K562 (cell line): ENCODE results near the gene ENG. TPM values are rescaled to one million over a fixed set of nuclear protein-coding genes. Genes with fewer than 3 reads are reported as not detected.
A peak's percentile ranks its signal among the peaks of the same experiment; 100 is the strongest.

Source experiments
- ATAC-seq: fragments of 200-7000 bp; cut with Tn5 transposase; 3 replicates; pipeline ENCODE4 v1.9.1; 2020; ENCODE audit warnings: moderate library complexity
- BruUV-seq: library from RNA; stranded (reverse); fragments of 400-500 nt; replicated peaks from 2 replicates; lab custom pipeline; 2021; lab: Mats Ljungman, UMichigan
- CTCF ChIA-PET: fragments of 300-600 bp; formaldehyde crosslinking; extraction: SDS; loops from one replicate; lab custom pipeline; 2021; ENCODE audit warnings: low intra/inter-chr PET ratio; lab: Yijun Ruan, JAX
- POLR2A ChIA-PET: fragments of 300-600, 350-650 bp; sonication (Branson Sonifier 250); formaldehyde crosslinking; extraction: SDS; loops from one replicate; lab custom pipeline; 2021; ENCODE audit warnings: antibody characterized with exemption, inconsistent platforms; lab: Yijun Ruan, JAX
- DNase-seq, 4 experiments: peaks; one replicate each; pipeline versions ENCODE4 v3.0.0 to v3.0.0-alpha.2; 2011 to 2018; ENCODE audit warnings: low spot score in 3 of 4, mixed read lengths in 3 of 4; ENCODE audit errors: extremely low read depth in 1 of 4
- FAIRE-seq: peaks from 2 replicates; lab custom pipeline; 2011; peaks lifted over from hg19 to GRCh38; lab: Jason Lieb, UNC
- H2AFZ ChIP-seq: 2 replicates; pipeline ENCODE4 v1.6.0; 2011; ENCODE audit warnings: low read depth, low read length, control low read depth, inconsistent platforms
- H3K27ac ChIP-seq: fragments of 200-600 bp; 3 replicates; pipeline ENCODE4 v1.8.0; 2011; ENCODE audit warnings: low read depth, mild to moderate bottlenecking, control low read depth, inconsistent platforms, low read length, moderate library complexity, mixed read lengths; ENCODE audit errors: extremely low read depth
- H3K27me3 ChIP-seq, 2 experiments: fragments of 300-600 bp in 1 of 2; 2 replicates in 1 of 2; 3 replicates in 1 of 2; pipeline versions ENCODE4 v1.6.0 to v1.8.0; 2011; ENCODE audit warnings: inconsistent platforms in 2 of 2, low read length in 2 of 2, mild to moderate bottlenecking in 1 of 2, mixed read lengths in 1 of 2, moderate library complexity in 1 of 2; ENCODE audit not compliant: control insufficient read depth in 2 of 2, insufficient read depth in 2 of 2
- H3K36me3 ChIP-seq: fragments of 300-600 bp; 3 replicates; pipeline ENCODE4 v1.8.0; 2011; ENCODE audit warnings: mild to moderate bottlenecking, low read length, inconsistent platforms; ENCODE audit not compliant: control insufficient read depth, insufficient read depth
- H3K4me1 ChIP-seq, 2 experiments: fragments of 200-600 bp in 1 of 2; replicated peaks in 1 of 2; 2 replicates in 1 of 2; 3 replicates in 1 of 2; pipeline versions ENCODE4 v1.5.1 to v1.8.0; 2011; ENCODE audit warnings: inconsistent platforms in 2 of 2, low read length in 2 of 2, mild to moderate bottlenecking in 1 of 2, mixed read lengths in 1 of 2, moderate library complexity in 1 of 2; ENCODE audit not compliant: control insufficient read depth in 2 of 2, insufficient read depth in 2 of 2
- H3K4me2 ChIP-seq: 2 replicates; pipeline ENCODE4 v1.6.1; 2011; ENCODE audit warnings: low read length, control low read depth, inconsistent platforms, mixed read lengths; ENCODE audit not compliant: insufficient read depth
- H3K4me3 ChIP-seq: fragments of 200-600 bp; sonication (generic), shearing (Covaris generic); 2 replicates; pipeline ENCODE4 v1.5.1; 2016; ENCODE audit warnings: control low read depth, inconsistent platforms
- H3K79me2 ChIP-seq: fragments of 200-600 bp; 3 replicates; pipeline ENCODE4 v1.8.0; 2011; ENCODE audit warnings: low read length, inconsistent platforms; ENCODE audit not compliant: control insufficient read depth, insufficient read depth
- H3K9ac ChIP-seq, 2 experiments: 2 replicates each; pipeline versions ENCODE4 v1.6.0 to v1.6.1; 2011; ENCODE audit warnings: low read depth in 2 of 2, low read length in 2 of 2, control low read depth in 1 of 2, inconsistent platforms in 1 of 2, mild to moderate bottlenecking in 1 of 2, mixed read lengths in 1 of 2; ENCODE audit not compliant: insufficient read depth in 1 of 2
- H3K9me1 ChIP-seq: one replicate; pipeline ENCODE4 v1.6.0; 2011; ENCODE audit warnings: inconsistent platforms, mild to moderate bottlenecking, low read length, moderate library complexity; ENCODE audit not compliant: control insufficient read depth, insufficient read depth
- H3K9me3 ChIP-seq: replicated peaks from 2 replicates; pipeline ENCODE4 v1.5.1; 2011; ENCODE audit warnings: low read depth, low read length, inconsistent platforms; ENCODE audit not compliant: control insufficient read depth, insufficient read depth
- H4K20me1 ChIP-seq: replicated peaks from 2 replicates; pipeline ENCODE4 v1.6.1; 2011; ENCODE audit warnings: low read length, inconsistent platforms, mixed read lengths; ENCODE audit not compliant: control insufficient read depth, insufficient read depth
- BCOR ChIP-seq: fragments of 450-650 bp; IDR thresholded peaks from 2 replicates; pipeline ENCODE4 v1.6.1; 2016
- BRD9 ChIP-seq: fragments of 450-650 bp; IDR thresholded peaks from 2 replicates; pipeline ENCODE4 v1.6.1; 2018; ENCODE audit warnings: low read depth; ENCODE audit not compliant: partially characterized antibody
- CCAR2 ChIP-seq: fragments of 200-400 bp; formaldehyde crosslinking; IDR thresholded peaks from 2 replicates; pipeline ENCODE4 v1.6.1; 2017; ENCODE audit warnings: mild to moderate bottlenecking, low read depth, low read length
- CHCHD3 ChIP-seq: fragments of 250-450 bp; sonication (Bioruptor Pico); IDR thresholded peaks from 2 replicates; pipeline ENCODE4 v2.1.2; 2022; ENCODE audit warnings: mild to moderate bottlenecking
- IRF2 ChIP-seq: sonication (generic); formaldehyde crosslinking; IDR thresholded peaks from 2 replicates; pipeline ENCODE4 v1.8.1; 2022; ENCODE audit warnings: mild to moderate bottlenecking, missing genetic modification reagents
- JUN ChIP-seq, 2 experiments: sonication (generic) in 1 of 2; formaldehyde crosslinking in 1 of 2; IDR thresholded peaks; 2 replicates each; pipeline versions ENCODE4 v1.6.1 to v1.8.0; 2012 to 2022; ENCODE audit warnings: borderline replicate concordance in 2 of 2, mild to moderate bottlenecking in 2 of 2, improper control_type of control experiment in 1 of 2, low read depth in 1 of 2, low read length in 1 of 2, missing genetic modification reagents in 1 of 2
- MAZ ChIP-seq, 2 experiments: fragments of 450-650 bp in 1 of 2; sonication (generic) in 1 of 2; formaldehyde crosslinking; IDR thresholded peaks in 1 of 2; conservative IDR thresholded peaks in 1 of 2; 2 replicates each; pipeline versions ENCODE4 v1.4.0 to v1.5.0; 2020; ENCODE audit warnings: mild to moderate bottlenecking in 1 of 2, missing genetic modification reagents in 1 of 2
- NCOA1 ChIP-seq: fragments of 450-650 bp; IDR thresholded peaks from 2 replicates; pipeline ENCODE4 v1.6.1; 2016; ENCODE audit warnings: low read depth
- RBFOX2 ChIP-seq: fragments of 200-400 bp; formaldehyde crosslinking; IDR thresholded peaks from 2 replicates; pipeline ENCODE4 v1.6.1; 2017; ENCODE audit warnings: low read depth, mild to moderate bottlenecking, low read length, moderate library complexity
- SMAD3 ChIP-seq: fragments of 450-650 bp; formaldehyde crosslinking; conservative IDR thresholded peaks from 2 replicates; pipeline ENCODE4 v1.4.0; 2020; ENCODE audit warnings: mild to moderate bottlenecking
- SMARCA5 ChIP-seq: fragments of 450-650 bp; IDR thresholded peaks from 2 replicates; pipeline ENCODE4 v1.6.1; 2016
- TCF7 ChIP-seq: sonication (generic); IDR thresholded peaks from 2 replicates; pipeline ENCODE4 v1.6.1; 2016; ENCODE audit warnings: antibody characterized with exemption, borderline replicate concordance
- ZNF146 ChIP-seq: IDR thresholded peaks from one replicate; pipeline ENCODE4 v1.6.1; 2018; ENCODE audit warnings: missing compliant biosample characterization; ENCODE audit not compliant: unreplicated experiment
- WGBS: fragments of 100-300 bp; shearing (Covaris generic); methylation state at CpG from one replicate; pipeline ENCODE4 v1.1.6; 2016; ENCODE audit warnings: low coverage, mixed read lengths; ENCODE audit not compliant: insufficient coverage; ENCODE audit errors: missing lambda C conversion rate; 5-methylcytosine and 5-hydroxymethylcytosine counted together
- in situ Hi-C: fragments of 300-500 bp; cut with MboI; formaldehyde crosslinking; loops from 4 replicates; pipeline ENCODE4 v1.15.0; 2018; ENCODE audit warnings: inconsistent platforms, mixed read lengths
- intact Hi-C: fragments of 100-400 bp; cut with micrococcal nuclease; formaldehyde crosslinking; loops from 2 replicates; pipeline ENCODE4 v1.14.2; 2022
- polyA plus RNA-seq, 8 experiments: library from polyadenylated mRNA; depleted of rRNA in 4 of 8; stranded (reverse) in 5 of 8; unstranded in 3 of 8; fragments of >200 nt; fragmentation: Nextera tagmentation in 2 of 8; fragmentation: Illumina TruSeq in 1 of 8; extraction: Ambion mirVana in 2 of 8; extraction: Trizol in 1 of 8; gene quantifications; 2 replicates each; pipeline versions ENCODE4 v1.2.1 to v1.2.3, GENCODE V29; 2011 to 2014; ENCODE audit warnings: inconsistent platforms in 1 of 8, missing spikeins in 1 of 8
- total RNA-seq, 7 experiments: library from RNA; depleted of rRNA in 6 of 7; stranded (reverse); fragments of >200 nt in 6 of 7; fragmentation: Illumina TruSeq in 2 of 7; extraction: Trizol in 2 of 7; gene quantifications; 2 replicates each; pipeline versions ENCODE4 v1.2.1 to v1.2.3, GENCODE V29; 2011 to 2021; ENCODE audit warnings: low replicate concordance in 1 of 7
- TF ChIP-seq, protein P1 (sequence below): sonication (generic); IDR thresholded peaks from 2 replicates; pipeline ENCODE4 v1.6.1; 2016
- TF ChIP-seq, protein P2 (sequence below): fragments of 450-650 bp; formaldehyde crosslinking; conservative IDR thresholded peaks from 2 replicates; pipeline ENCODE4 v1.4.0; 2022; ENCODE audit warnings: mild to moderate bottlenecking, missing genetic modification characterization
- TF ChIP-seq, protein P3 (sequence below), 2 experiments: fragments of 200-800 bp in 1 of 2; sonication (Bioruptor generic) in 1 of 2; sonication (generic) in 1 of 2; formaldehyde crosslinking in 1 of 2; IDR thresholded peaks in 1 of 2; conservative IDR thresholded peaks in 1 of 2; 2 replicates each; pipeline versions ENCODE4 v1.5.0 to v1.6.1; 2016 to 2020; ENCODE audit warnings: missing compliant biosample characterization in 1 of 2, missing genetic modification characterization in 1 of 2, missing genetic modification reagents in 1 of 2

Gene ENG
- total and polyA plus RNA-seq, 9 of the 15 experiments (the other 6 are each of a cell fraction or from before 2014, with no cell fraction given) = 0.04 to 0.40 (median 0.14) TPM; not detected in 1

DNA sequence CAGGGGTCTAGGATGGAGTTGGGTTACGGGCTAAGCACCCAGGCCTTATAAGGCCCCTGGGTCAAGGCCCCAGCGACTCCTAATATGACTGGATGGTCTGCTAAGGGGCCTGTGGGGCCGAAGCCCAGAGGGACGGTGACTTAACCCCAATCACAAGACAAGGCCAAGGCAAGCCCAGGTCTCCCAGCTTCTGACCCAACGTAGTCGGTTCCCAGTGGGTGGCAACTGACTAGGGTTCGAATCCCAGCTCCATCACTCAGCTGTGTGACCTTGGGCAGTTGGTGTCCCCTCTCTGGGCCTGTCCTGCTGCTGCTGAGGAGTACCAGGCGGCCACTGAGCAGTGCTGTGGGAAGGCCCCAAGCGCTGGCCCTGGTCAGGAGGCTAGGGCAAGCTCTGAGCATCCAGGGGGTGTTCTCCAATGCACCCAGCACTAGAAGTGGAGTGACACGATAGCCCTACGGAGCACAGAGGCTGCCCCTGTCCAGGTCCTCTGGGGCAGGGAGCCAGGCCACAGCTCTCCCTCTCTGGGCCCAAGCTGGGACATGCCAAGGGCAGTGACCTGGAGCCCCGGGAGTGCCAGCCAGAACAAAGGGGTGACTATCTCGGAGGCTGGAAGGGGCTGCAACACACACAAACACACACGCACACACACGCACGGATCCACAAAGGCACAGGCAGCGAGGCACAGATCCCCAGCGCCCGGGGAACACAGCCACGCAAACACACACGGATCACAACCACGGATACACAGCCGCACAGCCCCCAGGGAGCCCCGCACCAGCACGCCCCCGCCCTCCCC lies 22.5 kb upstream of the ENG start:
- in situ Hi-C loops = loop anchor here (5.0 to 10.0 kb wide), 3 partner anchors 35 to 375 kb away; no protein-coding TSS in a partner anchor
- ChIA-PET POLR2A (interaction anchor here (0.6 to 1.5 kb wide), 6 partner anchors 11 to 235 kb away, joined by 3 to 5 read pairs (median 3); partner anchors contain the start of gene ST6GALNAC6), CTCF (no interaction called here)
- peak overlapping the region; percentile 80 for H3K4me2 ChIP-seq
- H3K4me1 ChIP-seq = peaks cover 19 to 57% of the 10 kb centered on the region in 2 experiments; a peak in 4 of 5 replicates
- peak overlapping the region; percentile 65 for H3K27ac ChIP-seq
- peaks cover 12% of the 10 kb centered on the region; the same call in 2 of the 3 replicates for H3K79me2 ChIP-seq
- no peaks in the 10 kb centered on the region; the same call in 2 of the 3 replicates for H3K36me3 ChIP-seq
- no peaks in the 10 kb centered on the region for H3K9me1 ChIP-seq
- FAIRE-seq = peak; percentile 51
- intact Hi-C loops = loop anchor here (10.0 kb wide), 1 partner anchor 282 kb away; no protein-coding TSS in a partner anchor
- peak overlapping the region; percentile 91 for H2AFZ ChIP-seq
- H3K4me3 ChIP-seq = peak overlapping the region; percentile 46
- peak; percentile 36 for ATAC-seq
- H3K9ac ChIP-seq = peak overlapping the region; percentile 72 to 94
- 41% methylated on average over 16 of the region's 26 CpGs for WGBS
- no peaks in the 10 kb centered on the region for H3K9me3 ChIP-seq
- no peaks in the 10 kb centered on the region for H4K20me1 ChIP-seq
- no peak for DNase-seq
- BruUV-seq = TSS peak; percentile 73
- no peaks in the 10 kb centered on the region for H3K27me3 ChIP-seq
- no peak for TF ChIP-seq CHCHD3 (CRISPR knock-in tag)
- no peak for TF ChIP-seq TCF7
- TF ChIP-seq SMAD3 = no peak
- TF ChIP-seq CCAR2 = no peak
- TF ChIP-seq NCOA1 = 0 out of 2 replicates have a peak, but pooled peaks have one; percentile 17
- 0 out of 4 replicates have a peak, but pooled peaks of 1 of the 2 experiments have one; percentile 3 for TF ChIP-seq MAZ (CRISPR knock-in tag; conservative IDR thresholded peaks at IDR 0.05 in 1 of 2, IDR thresholded peaks at IDR 0.05 in 1 of 2)
- 0 out of 2 replicates have a peak, but pooled peaks have one; percentile 15 for TF ChIP-seq RBFOX2
- TF ChIP-seq IRF2 (CRISPR knock-in tag) = no peak
- TF ChIP-seq JUN (IDR thresholded peaks at IDR 0.05; ENCODE audit: borderline replicate concordance, low read depth, low read length) = no peak
- TF ChIP-seq JUN (CRISPR knock-in tag; IDR thresholded peaks at IDR 0.05; ENCODE audit: borderline replicate concordance) = 0 out of 2 replicates have a peak, but pooled peaks have one; percentile 23
- peak; percentile 61 for TF ChIP-seq BCOR
- TF ChIP-seq, protein P1, sequence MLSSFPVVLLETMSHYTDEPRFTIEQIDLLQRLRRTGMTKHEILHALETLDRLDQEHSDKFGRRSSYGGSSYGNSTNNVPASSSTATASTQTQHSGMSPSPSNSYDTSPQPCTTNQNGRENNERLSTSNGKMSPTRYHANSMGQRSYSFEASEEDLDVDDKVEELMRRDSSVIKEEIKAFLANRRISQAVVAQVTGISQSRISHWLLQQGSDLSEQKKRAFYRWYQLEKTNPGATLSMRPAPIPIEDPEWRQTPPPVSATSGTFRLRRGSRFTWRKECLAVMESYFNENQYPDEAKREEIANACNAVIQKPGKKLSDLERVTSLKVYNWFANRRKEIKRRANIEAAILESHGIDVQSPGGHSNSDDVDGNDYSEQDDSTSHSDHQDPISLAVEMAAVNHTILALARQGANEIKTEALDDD = no peak
- TF ChIP-seq, protein P2, sequence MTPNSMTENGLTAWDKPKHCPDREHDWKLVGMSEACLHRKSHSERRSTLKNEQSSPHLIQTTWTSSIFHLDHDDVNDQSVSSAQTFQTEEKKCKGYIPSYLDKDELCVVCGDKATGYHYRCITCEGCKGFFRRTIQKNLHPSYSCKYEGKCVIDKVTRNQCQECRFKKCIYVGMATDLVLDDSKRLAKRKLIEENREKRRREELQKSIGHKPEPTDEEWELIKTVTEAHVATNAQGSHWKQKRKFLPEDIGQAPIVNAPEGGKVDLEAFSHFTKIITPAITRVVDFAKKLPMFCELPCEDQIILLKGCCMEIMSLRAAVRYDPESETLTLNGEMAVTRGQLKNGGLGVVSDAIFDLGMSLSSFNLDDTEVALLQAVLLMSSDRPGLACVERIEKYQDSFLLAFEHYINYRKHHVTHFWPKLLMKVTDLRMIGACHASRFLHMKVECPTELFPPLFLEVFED (CRISPR knock-in tag) = 0 out of 2 replicates have a peak, but pooled peaks have one; percentile 29
- TF ChIP-seq SMARCA5 = peak; percentile 53; the same call in 1 of the 2 replicates
- TF ChIP-seq BRD9 = peak; percentile 27
- TF ChIP-seq, protein P3, sequence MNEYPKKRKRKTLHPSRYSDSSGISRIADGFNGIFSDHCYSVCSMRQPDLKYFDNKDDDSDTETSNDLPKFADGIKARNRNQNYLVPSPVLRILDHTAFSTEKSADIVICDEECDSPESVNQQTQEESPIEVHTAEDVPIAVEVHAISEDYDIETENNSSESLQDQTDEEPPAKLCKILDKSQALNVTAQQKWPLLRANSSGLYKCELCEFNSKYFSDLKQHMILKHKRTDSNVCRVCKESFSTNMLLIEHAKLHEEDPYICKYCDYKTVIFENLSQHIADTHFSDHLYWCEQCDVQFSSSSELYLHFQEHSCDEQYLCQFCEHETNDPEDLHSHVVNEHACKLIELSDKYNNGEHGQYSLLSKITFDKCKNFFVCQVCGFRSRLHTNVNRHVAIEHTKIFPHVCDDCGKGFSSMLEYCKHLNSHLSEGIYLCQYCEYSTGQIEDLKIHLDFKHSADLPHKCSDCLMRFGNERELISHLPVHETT (CRISPR knock-in tag; conservative IDR thresholded peaks at IDR 0.05 in 1 of 2, IDR thresholded peaks at IDR 0.05 in 1 of 2) = no peak
- TF ChIP-seq ZNF146 (CRISPR knock-in tag) = no peak
